ENCODE data around the gene CYP27B1.
A peak's percentile ranks its signal among the peaks of the same experiment; 100 is the strongest.

Gene CYP27B1

DNA sequence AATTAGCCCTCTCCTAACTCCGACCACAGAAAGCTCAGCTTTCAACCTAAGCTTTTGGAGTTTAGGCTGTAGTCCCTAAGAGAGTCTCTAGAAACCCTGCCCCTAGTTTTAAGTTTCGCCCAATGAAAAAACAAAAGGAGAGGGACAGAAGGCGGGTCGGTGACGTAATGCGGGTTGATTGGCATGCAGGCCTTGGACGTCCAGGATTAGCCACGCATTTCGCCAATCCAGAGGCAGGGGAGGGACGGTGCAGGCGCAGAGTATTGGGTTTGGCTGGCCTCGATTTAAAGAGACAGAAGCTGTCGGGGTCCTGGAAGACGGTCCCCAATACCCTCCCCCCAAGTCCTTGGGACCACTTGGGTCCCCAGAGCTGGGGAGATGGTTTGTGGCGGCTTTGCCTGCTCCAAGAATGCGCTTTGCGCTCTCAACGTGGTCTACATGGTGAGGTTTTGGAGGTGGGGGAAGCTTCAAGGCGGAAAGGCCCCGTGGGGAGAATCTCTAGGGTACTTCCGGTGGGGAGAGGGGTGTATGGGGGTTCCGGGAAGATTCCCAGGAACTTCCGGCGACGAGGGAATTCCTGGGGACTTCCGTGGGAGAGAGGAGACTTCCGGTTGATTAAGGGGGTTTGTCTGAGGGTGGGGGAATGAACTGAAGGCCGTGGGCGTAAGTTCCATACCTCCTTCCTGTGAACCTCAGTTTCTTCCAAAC is 21.9 kb downstream of the CYP27B1 start, which contains the start of gene TSPAN31:
Gene TSPAN31, plus strand, starts transcription at position 263 of the 708 bp plus-strand sequence. Its CDS starts 116 bp downstream, at position 379.
- peak; percentile 84 for DNase-seq (ENCODE audit: insufficient read length)
- FAIRE-seq = peak; percentile 96
- TF ChIP-seq TAF1 (IDR thresholded peaks at IDR 0.05; ENCODE audit: borderline replicate concordance, low read depth, low read length) (peak; percentile 37; the same call in 1 of the 2 replicates), POLR2AphosphoS5 (IDR thresholded peaks at IDR 0.05; ENCODE audit: low read depth, low read length) (peak; percentile 58), POLR2A (IDR thresholded peaks at IDR 0.05; ENCODE audit: low read depth, low read length) (peak; percentile 69)

DNA sequence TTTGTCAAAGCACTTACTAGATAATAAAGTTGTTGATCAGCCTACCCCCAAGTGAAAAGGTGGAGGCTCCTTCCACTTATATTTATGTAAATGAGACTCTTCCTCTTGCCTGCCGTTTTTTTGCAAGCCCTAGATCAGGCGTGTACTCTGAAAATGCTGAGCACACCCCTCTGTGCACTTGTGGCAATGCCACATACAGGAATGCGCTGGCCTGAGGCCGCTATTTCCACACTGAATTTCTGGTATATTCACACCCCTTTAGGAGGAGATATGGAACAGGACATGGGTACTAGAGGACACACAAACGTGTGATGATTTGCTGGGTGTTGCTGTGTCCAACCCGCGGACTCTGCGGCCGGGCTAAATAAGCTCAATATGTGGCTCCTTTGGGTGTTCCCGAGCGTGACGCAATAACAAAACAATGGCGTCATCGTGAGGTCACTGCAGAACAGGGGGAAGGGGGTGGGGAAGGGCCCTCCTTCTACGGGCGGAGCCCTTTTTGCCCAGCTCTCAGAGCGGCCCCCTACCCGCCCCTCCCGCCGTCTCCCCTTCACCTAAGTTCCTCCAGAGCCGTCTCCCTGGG is 22.6 kb downstream of the CYP27B1 start:
- DNase-seq (ENCODE audit: insufficient read length) (no peak), FAIRE-seq (no peak)
- TF ChIP-seq POLR2A (IDR thresholded peaks at IDR 0.05; ENCODE audit: low read depth, low read length) (no peak), POLR2AphosphoS5 (IDR thresholded peaks at IDR 0.05; ENCODE audit: low read depth, low read length) (no peak), TAF1 (IDR thresholded peaks at IDR 0.05; ENCODE audit: borderline replicate concordance, low read depth, low read length) (no peak)

DNA sequence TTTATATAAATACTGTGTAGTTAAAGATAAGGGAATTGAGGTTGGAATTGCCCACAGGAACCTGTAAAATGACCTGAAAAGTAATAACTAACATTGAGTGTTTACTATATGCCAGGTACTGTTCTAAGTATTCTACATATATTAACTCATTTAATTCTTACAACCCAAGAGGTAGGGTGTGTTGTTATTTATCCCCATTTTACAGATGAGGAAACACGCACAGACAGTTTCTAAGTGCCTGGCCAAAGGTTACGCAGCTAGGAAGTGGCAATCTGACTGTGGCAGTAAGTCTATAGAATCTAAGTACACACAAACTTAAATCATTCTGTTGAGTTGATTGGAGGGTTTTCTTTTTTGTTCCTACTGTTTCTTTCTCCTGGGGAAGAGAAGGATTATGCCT is 23.1 kb downstream of the CYP27B1 start:
- FAIRE-seq (no peak), DNase-seq (ENCODE audit: insufficient read length) (no peak)
- TF ChIP-seq POLR2A (IDR thresholded peaks at IDR 0.05; ENCODE audit: low read depth, low read length) (no peak), TAF1 (IDR thresholded peaks at IDR 0.05; ENCODE audit: borderline replicate concordance, low read depth, low read length) (no peak), POLR2AphosphoS5 (IDR thresholded peaks at IDR 0.05; ENCODE audit: low read depth, low read length) (no peak)

DNA sequence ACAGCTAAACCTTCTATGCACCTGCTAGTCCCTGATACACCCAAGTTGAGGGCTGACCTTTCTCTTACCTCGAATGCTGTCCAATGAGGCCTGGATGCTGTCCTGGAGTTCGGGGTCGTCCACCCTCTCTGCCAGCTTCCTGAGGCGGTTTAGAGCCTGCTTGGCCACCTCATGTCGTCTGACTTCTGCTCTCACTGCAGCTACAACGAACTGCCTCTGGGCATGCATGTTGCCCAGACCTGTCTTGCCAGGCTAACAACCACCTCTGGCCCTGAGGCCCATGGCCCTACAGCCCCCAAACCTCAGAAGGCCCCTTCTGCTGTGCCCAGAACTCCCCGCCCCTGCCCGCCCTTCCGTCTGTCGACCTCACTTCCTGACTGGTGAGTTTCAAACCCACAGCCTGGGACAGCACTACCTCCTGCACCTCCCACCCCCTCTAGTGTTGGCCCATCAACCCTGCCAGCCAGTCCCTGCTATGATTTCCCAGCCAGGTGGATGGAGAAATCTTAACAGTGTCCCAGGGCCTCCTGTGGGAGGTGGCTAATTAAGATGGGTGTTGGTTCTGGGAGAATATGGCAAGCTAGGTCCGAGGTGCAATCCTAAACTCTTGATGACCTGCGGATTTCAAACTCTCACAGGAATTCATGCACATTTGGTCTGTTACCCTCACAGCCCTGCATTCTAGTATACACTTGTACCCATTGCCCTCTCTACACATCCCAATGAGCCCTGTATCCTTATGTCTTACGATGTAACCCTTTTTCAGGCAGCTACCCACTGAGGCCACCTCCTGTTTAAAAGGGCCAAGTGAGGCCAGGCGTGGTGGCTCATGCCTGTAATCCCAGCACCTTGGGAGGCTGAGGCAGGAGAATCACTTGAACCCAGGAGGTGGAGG is 24.8 kb downstream of the CYP27B1 start:
- DNase-seq (ENCODE audit: insufficient read length) (peak; percentile 72), FAIRE-seq (peak; percentile 95)
- TF ChIP-seq POLR2AphosphoS5 (IDR thresholded peaks at IDR 0.05; ENCODE audit: low read depth, low read length) (no peak), TAF1 (IDR thresholded peaks at IDR 0.05; ENCODE audit: borderline replicate concordance, low read depth, low read length) (0 out of 2 replicates have a peak, but pooled peaks have one; percentile 16), POLR2A (IDR thresholded peaks at IDR 0.05; ENCODE audit: low read depth, low read length) (peak; percentile 53; the same call in 1 of the 2 replicates)

DNA sequence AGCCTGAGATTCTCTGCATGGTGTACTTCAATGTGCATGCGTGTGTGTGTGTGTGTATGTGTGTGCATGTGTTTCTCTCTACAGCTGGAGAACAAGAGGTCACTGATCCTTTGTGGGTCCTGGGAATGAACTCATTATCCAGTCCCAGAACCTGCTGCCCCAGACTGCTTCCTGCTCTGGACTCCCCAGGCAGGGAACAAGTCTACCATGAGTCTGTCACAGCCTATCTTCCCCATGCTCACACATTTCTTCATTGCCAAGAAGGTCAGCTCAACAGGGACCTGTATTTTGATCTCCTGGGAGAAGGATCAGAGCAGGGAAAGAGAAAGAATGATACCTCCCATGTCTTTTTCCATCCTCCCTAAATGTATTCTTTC is 25.5 kb downstream of the CYP27B1 start:
- DNase-seq (ENCODE audit: insufficient read length) (no peak), FAIRE-seq (no peak)
- TF ChIP-seq POLR2AphosphoS5 (IDR thresholded peaks at IDR 0.05; ENCODE audit: low read depth, low read length) (no peak), TAF1 (IDR thresholded peaks at IDR 0.05; ENCODE audit: borderline replicate concordance, low read depth, low read length) (no peak), POLR2A (IDR thresholded peaks at IDR 0.05; ENCODE audit: low read depth, low read length) (no peak)

DNA sequence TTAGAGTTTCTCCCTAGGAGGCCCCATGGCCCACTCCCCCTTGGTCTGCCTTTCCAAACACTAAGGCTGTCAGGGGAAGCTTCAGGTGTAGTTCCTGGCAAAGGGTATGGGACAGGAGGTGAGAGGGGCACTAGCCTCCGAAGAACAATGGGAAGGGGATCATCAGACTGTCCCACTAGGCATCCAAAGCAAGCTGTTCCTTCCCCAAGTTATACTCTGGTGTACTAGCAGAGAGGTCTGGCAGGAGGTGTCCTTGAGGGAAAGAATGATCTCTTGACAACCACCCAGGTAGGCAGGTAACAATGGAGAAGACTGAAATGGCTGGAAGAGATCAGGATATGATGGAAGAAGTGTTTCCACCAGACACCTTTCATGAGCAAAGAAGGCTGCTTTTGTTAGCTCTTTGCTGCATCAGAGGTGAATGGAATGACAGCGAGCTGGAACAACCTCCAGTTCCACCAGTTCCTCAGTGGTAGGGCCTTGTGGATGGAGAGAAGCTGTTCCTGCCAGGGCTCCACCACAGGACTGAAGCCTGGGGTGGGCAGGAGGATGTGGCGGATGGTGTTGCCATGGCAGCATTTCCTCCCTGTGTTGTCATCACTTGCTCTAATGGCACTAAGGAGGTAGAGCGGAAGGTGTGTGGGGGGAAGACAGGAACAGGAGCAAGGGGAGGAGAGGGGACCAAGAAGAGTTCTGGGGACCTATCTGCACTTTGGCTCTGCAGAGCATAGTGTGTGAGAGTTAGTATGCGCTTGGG is 26.0 kb downstream of the CYP27B1 start:
- peak; percentile 69 for DNase-seq (ENCODE audit: insufficient read length)
- FAIRE-seq = peak; percentile 91

DNA sequence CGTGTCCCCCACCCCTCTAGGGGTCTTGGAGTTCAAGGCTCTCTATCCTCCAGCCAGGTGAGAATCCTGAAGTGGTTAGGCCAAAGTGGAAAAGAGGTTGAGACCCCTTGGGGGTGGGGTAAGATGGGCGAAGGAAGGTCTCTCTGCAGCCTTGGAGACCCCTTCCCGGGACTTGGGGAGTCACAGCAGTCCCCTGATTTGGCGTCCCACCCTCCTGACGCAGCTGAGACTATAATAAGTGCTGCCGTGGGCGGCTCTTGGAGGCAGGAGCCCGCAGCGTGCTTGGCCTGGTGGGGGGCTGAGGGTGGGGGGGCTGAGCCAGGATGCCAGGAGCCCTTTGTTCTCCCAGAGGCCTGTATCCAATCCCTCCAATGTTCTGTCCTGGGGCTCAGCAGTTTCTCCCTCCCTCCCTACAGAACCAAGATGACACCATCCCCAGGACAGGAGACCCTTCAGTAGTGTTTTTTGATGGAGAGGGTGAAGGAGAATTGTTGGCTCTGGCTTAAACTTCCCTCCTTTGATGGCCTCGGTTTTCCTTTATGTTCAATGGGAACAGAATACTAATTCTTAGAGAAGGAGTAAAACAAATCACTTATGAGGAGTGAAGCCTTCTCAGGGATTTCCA is 26.9 kb downstream of the CYP27B1 start:
- FAIRE-seq (no peak), DNase-seq (ENCODE audit: insufficient read length) (no peak)
- TF ChIP-seq TAF1 (IDR thresholded peaks at IDR 0.05; ENCODE audit: borderline replicate concordance, low read depth, low read length) = no peak
- TF ChIP-seq POLR2AphosphoS5 (IDR thresholded peaks at IDR 0.05; ENCODE audit: low read depth, low read length) = no peak
- TF ChIP-seq POLR2A (IDR thresholded peaks at IDR 0.05; ENCODE audit: low read depth, low read length) = no peak

More for the DNA sequence above, 26.0 kb downstream of the CYP27B1 start:
- TF ChIP-seq POLR2A (IDR thresholded peaks at IDR 0.05; ENCODE audit: low read depth, low read length) = no peak
- no peak for TF ChIP-seq POLR2AphosphoS5 (IDR thresholded peaks at IDR 0.05; ENCODE audit: low read depth, low read length)
- TF ChIP-seq TAF1 (IDR thresholded peaks at IDR 0.05; ENCODE audit: borderline replicate concordance, low read depth, low read length) = no peak

DNA sequence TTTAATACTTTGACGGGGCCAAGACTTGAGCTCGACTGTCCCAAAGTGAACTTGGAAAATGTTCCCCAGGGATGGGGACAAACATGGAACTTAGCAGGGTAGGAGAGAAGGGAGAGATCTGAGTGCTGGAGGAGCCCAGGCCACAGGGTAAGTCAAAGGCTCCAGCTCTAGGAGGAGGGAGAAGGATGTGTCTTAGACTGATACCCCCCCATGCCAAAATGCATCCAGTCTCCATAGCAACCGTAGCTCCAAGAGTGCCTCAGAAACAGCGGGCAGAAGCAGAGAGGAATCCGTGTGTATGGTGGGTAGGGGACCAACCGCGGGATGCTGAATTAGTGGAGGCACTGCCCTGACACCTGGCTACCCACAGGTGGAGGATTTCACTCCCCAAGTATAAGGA is 27.5 kb downstream of the CYP27B1 start:
- TF ChIP-seq POLR2A (IDR thresholded peaks at IDR 0.05; ENCODE audit: low read depth, low read length) (no peak), TAF1 (IDR thresholded peaks at IDR 0.05; ENCODE audit: borderline replicate concordance, low read depth, low read length) (no peak), POLR2AphosphoS5 (IDR thresholded peaks at IDR 0.05; ENCODE audit: low read depth, low read length) (no peak)
- no peak for DNase-seq (ENCODE audit: insufficient read length)
- FAIRE-seq = no peak

DNA sequence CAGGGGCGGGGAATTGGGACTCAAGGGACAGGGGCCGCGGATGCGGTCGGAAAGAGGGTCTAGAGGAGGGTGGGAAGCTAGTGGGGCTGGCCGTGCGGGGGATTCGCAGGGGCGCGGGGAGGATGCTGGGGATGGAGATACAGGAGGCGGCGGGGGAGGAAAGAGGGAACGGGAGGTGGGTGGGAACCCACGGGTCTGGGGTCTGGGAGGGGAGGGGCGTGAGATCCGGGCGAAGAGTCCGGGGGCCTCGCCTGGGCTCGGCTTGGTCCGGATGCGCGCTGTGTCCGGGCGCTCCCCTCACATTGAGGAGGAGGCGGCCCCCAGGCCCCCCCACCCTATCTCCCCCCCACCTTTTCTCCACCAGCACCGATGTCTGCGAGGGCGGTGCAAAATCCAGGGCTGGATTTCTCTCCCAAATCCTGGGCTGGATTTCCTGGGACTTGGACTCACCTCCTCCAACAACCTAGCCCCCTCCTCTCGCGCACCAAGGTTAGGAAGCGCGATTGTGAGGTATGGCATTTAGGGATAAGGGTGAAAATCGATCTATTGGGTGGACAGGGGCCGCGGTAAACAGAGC is 28.1 kb downstream of the CYP27B1 start, which contains the start of gene AGAP2:
Gene AGAP2, minus strand, starts transcription at position 82 of the 577 bp plus-strand sequence. CDS start 496 bp downstream, outside the sequence.
- FAIRE-seq (no peak), DNase-seq (ENCODE audit: insufficient read length) (no peak)
- TF ChIP-seq POLR2A (IDR thresholded peaks at IDR 0.05; ENCODE audit: low read depth, low read length) = no peak
- no peak for TF ChIP-seq POLR2AphosphoS5 (IDR thresholded peaks at IDR 0.05; ENCODE audit: low read depth, low read length)
- no peak for TF ChIP-seq TAF1 (IDR thresholded peaks at IDR 0.05; ENCODE audit: borderline replicate concordance, low read depth, low read length)
